WTC11 (cell line): Measurements from ENCODE around the gene BICRA. TPM values are rescaled to one million over a fixed set of nuclear protein-coding genes. Genes with fewer than 3 reads are reported as not detected.

Experiments
- ATAC-seq: fragments of 200-7000 bp; cut with Tn5 transposase; 2 replicates; pipeline ENCODE4 v1.10.0; 2021; ENCODE audit warnings: mild to moderate bottlenecking, moderate library complexity
- CTCF ChIA-PET: fragments of 300-600 bp; sonication (Branson Sonifier 250); formaldehyde crosslinking; loops from one replicate; lab custom pipeline; 2021; ENCODE audit warnings: antibody characterized with exemption; lab: Charles Lee
- POLR2A ChIA-PET: fragments of 350-600 bp; sonication (Branson Sonifier 250); formaldehyde crosslinking; loops from one replicate; lab custom pipeline; 2021; ENCODE audit warnings: antibody characterized with exemption; lab: Charles Lee
- DNase-seq: peaks from one replicate; pipeline ENCODE4 v3.0.0; 2021; ENCODE audit warnings: low spot score
- H3K27ac Mint-ChIP-seq: 2 replicates; pipeline ENCODE4 v1.8.0; 2021; ENCODE audit warnings: mixed read lengths
- H3K27me3 Mint-ChIP-seq: 2 replicates; pipeline ENCODE4 v1.8.0; 2021; ENCODE audit warnings: low read depth, mild to moderate bottlenecking, moderate library complexity, mixed read lengths
- H3K36me3 Mint-ChIP-seq: 2 replicates; pipeline ENCODE4 v1.8.0; 2021; ENCODE audit warnings: mixed read lengths
- H3K4me1 Mint-ChIP-seq: 2 replicates; pipeline ENCODE4 v1.8.0; 2022; ENCODE audit warnings: mixed read lengths
- H3K4me3 Mint-ChIP-seq: 2 replicates; pipeline ENCODE4 v1.8.0; 2021; ENCODE audit warnings: mild to moderate bottlenecking, moderate library complexity, mixed read lengths
- H3K9me3 Mint-ChIP-seq: 2 replicates; pipeline ENCODE4 v1.8.0; 2021; ENCODE audit warnings: mixed read lengths
- CBFB ChIP-seq: sonication (generic); formaldehyde crosslinking; IDR thresholded peaks from 2 replicates; pipeline ENCODE4 v1.8.1; 2022; ENCODE audit warnings: mild to moderate bottlenecking, low read depth, missing genetic modification reagents
- CREB1 ChIP-seq: sonication (generic); formaldehyde crosslinking; IDR thresholded peaks from 2 replicates; pipeline ENCODE4 v1.8.0; 2023; ENCODE audit warnings: mild to moderate bottlenecking, missing genetic modification reagents
- CREM ChIP-seq: sonication (generic); formaldehyde crosslinking; IDR thresholded peaks from 2 replicates; pipeline ENCODE4 v1.8.1; 2022; ENCODE audit warnings: mild to moderate bottlenecking, missing genetic modification reagents, moderate library complexity
- ELF4 ChIP-seq: sonication (generic); formaldehyde crosslinking; IDR thresholded peaks from 2 replicates; pipeline ENCODE4 v1.8.1; 2022; ENCODE audit warnings: low read depth, mild to moderate bottlenecking, moderate library complexity, missing genetic modification reagents
- ETV6 ChIP-seq: sonication (generic); formaldehyde crosslinking; IDR thresholded peaks from 2 replicates; pipeline ENCODE4 v1.8.1; 2022; ENCODE audit warnings: mild to moderate bottlenecking, missing genetic modification reagents
- GRHL2 ChIP-seq: fragments of 250-450 bp; sonication (Bioruptor Pico); IDR thresholded peaks from 2 replicates; pipeline ENCODE4 v1.8.0; 2022; ENCODE audit warnings: mild to moderate bottlenecking, moderate library complexity; ENCODE audit not compliant: insufficient replicate concordance, severe bottlenecking
- HMGA2 ChIP-seq: fragments of 250-450 bp; sonication (Bioruptor Pico); IDR thresholded peaks from 2 replicates; pipeline ENCODE4 v1.4.0; 2021; ENCODE audit warnings: mild to moderate bottlenecking, moderate library complexity
- NFATC4 ChIP-seq: fragments of 250-450 bp; sonication (Bioruptor Pico); IDR thresholded peaks from 2 replicates; pipeline ENCODE4 v1.9.0; 2021; ENCODE audit warnings: mild to moderate bottlenecking
- NFE2L1 ChIP-seq: sonication (generic); formaldehyde crosslinking; IDR thresholded peaks from 2 replicates; pipeline ENCODE4 v1.8.1; 2023; ENCODE audit warnings: missing genetic modification reagents
- NR3C1 ChIP-seq: sonication (generic); formaldehyde crosslinking; conservative IDR thresholded peaks from 2 replicates; pipeline ENCODE4 v1.8.1; 2023; ENCODE audit warnings: low read depth, mild to moderate bottlenecking, missing genetic modification reagents
- OVOL2 ChIP-seq: fragments of 250-450 bp; sonication (Bioruptor Pico); IDR thresholded peaks from 2 replicates; pipeline ENCODE4 v1.9.0; 2021; ENCODE audit warnings: mild to moderate bottlenecking, borderline replicate concordance
- SP1 ChIP-seq: sonication (generic); formaldehyde crosslinking; conservative IDR thresholded peaks from 2 replicates; pipeline ENCODE4 v1.8.1; 2022; ENCODE audit warnings: missing genetic modification reagents
- ZNF219 ChIP-seq: sonication (generic); formaldehyde crosslinking; IDR thresholded peaks from 2 replicates; pipeline ENCODE4 v1.8.0; 2023; ENCODE audit warnings: missing genetic modification reagents, mild to moderate bottlenecking, borderline replicate concordance
- ZNF396 ChIP-seq: fragments of 250-450 bp; sonication (Bioruptor Pico); IDR thresholded peaks from 2 replicates; pipeline ENCODE4 v1.8.0; 2021; ENCODE audit warnings: mild to moderate bottlenecking, moderate library complexity, borderline replicate concordance
- ZNF416 ChIP-seq: fragments of 250-450 bp; sonication (Bioruptor Pico); IDR thresholded peaks from 2 replicates; pipeline ENCODE4 v1.9.0; 2021; ENCODE audit warnings: mild to moderate bottlenecking, inconsistent platforms
- ZNF671 ChIP-seq: fragments of 250-450 bp; sonication (Bioruptor Pico); IDR thresholded peaks from 2 replicates; pipeline ENCODE4 v1.8.0; 2021; ENCODE audit warnings: mild to moderate bottlenecking
- total RNA-seq: library from RNA; stranded (reverse); gene quantifications from 3 replicates; pipeline ENCODE4 v1.2.3, GENCODE V29; 2021
- TF ChIP-seq, protein P1 (sequence below): sonication (generic); formaldehyde crosslinking; IDR thresholded peaks from 2 replicates; pipeline ENCODE4 v1.8.1; 2022; ENCODE audit warnings: missing genetic modification reagents, borderline replicate concordance
- TF ChIP-seq, protein P2 (sequence below): sonication (generic); formaldehyde crosslinking; IDR thresholded peaks from 2 replicates; pipeline ENCODE4 v1.8.1; 2022; ENCODE audit warnings: low read depth, missing genetic modification reagents, borderline replicate concordance
- TF ChIP-seq, protein P3 (sequence below): sonication (generic); formaldehyde crosslinking; IDR thresholded peaks from 2 replicates; pipeline ENCODE4 v1.8.1; 2023; ENCODE audit warnings: mild to moderate bottlenecking, missing genetic modification reagents, borderline replicate concordance
- TF ChIP-seq, protein P4 (sequence below): sonication (generic); formaldehyde crosslinking; IDR thresholded peaks from 2 replicates; pipeline ENCODE4 v1.8.0; 2023; ENCODE audit warnings: missing genetic modification reagents
- TF ChIP-seq, protein P5 (sequence below): sonication (generic); formaldehyde crosslinking; IDR thresholded peaks from 2 replicates; pipeline ENCODE4 v1.8.1; 2023; ENCODE audit warnings: mild to moderate bottlenecking, missing genetic modification reagents, moderate library complexity

BICRA gene
- total RNA-seq, 1 experiment from 2014 or later, result 30.3 TPM

DNA sequence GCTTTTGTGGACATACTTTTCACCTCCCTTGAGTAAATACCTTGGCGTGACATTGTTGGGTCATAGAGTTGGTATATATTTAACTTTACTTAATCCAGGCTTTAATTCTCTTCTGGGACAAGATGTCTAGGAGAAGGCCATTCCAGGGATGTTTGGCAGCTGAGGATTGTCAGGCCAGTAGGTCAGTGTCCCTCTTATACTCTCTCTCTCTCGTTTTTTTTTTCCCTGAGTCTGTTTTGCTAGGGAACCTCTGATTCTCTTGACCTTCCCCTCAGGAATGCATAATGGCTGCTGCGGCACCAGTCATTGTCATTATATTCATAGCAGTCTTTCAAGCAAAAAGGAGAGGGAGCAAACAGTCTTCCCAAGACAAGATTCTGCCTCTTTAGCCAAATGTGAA, 48.8 kb downstream of the BICRA start:
- TF ChIP-seq ELF4 (CRISPR knock-in tag), result no peak
- no peak for TF ChIP-seq OVOL2 (CRISPR knock-in tag)
- TF ChIP-seq, protein P1, sequence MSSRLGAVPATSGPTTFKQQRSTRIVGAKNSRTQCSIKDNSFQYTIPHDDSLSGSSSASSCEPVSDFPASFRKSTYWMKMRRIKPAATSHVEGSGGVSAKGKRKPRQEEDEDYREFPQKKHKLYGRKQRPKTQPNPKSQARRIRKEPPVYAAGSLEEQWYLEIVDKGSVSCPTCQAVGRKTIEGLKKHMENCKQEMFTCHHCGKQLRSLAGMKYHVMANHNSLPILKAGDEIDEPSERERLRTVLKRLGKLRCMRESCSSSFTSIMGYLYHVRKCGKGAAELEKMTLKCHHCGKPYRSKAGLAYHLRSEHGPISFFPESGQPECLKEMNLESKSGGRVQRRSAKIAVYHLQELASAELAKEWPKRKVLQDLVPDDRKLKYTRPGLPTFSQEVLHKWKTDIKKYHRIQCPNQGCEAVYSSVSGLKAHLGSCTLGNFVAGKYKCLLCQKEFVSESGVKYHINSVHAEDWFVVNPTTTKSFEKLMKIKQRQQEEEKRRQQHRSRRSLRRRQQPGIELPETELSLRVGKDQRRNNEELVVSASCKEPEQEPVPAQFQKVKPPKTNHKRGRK (CRISPR knock-in tag), result no peak
- TF ChIP-seq CREB1, result no peak
- no peak for TF ChIP-seq CREM
- TF ChIP-seq ZNF219 (CRISPR knock-in tag), result no peak
- no peak for TF ChIP-seq ZNF396 (CRISPR knock-in tag)
- no peak for TF ChIP-seq ZNF416 (CRISPR knock-in tag)
- no peak for TF ChIP-seq HMGA2 (CRISPR knock-in tag)
- TF ChIP-seq, protein P2, sequence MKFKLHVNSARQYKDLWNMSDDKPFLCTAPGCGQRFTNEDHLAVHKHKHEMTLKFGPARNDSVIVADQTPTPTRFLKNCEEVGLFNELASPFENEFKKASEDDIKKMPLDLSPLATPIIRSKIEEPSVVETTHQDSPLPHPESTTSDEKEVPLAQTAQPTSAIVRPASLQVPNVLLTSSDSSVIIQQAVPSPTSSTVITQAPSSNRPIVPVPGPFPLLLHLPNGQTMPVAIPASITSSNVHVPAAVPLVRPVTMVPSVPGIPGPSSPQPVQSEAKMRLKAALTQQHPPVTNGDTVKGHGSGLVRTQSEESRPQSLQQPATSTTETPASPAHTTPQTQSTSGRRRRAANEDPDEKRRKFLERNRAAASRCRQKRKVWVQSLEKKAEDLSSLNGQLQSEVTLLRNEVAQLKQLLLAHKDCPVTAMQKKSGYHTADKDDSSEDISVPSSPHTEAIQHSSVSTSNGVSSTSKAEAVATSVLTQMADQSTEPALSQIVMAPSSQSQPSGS (CRISPR knock-in tag), result no peak
- TF ChIP-seq, protein P3, sequence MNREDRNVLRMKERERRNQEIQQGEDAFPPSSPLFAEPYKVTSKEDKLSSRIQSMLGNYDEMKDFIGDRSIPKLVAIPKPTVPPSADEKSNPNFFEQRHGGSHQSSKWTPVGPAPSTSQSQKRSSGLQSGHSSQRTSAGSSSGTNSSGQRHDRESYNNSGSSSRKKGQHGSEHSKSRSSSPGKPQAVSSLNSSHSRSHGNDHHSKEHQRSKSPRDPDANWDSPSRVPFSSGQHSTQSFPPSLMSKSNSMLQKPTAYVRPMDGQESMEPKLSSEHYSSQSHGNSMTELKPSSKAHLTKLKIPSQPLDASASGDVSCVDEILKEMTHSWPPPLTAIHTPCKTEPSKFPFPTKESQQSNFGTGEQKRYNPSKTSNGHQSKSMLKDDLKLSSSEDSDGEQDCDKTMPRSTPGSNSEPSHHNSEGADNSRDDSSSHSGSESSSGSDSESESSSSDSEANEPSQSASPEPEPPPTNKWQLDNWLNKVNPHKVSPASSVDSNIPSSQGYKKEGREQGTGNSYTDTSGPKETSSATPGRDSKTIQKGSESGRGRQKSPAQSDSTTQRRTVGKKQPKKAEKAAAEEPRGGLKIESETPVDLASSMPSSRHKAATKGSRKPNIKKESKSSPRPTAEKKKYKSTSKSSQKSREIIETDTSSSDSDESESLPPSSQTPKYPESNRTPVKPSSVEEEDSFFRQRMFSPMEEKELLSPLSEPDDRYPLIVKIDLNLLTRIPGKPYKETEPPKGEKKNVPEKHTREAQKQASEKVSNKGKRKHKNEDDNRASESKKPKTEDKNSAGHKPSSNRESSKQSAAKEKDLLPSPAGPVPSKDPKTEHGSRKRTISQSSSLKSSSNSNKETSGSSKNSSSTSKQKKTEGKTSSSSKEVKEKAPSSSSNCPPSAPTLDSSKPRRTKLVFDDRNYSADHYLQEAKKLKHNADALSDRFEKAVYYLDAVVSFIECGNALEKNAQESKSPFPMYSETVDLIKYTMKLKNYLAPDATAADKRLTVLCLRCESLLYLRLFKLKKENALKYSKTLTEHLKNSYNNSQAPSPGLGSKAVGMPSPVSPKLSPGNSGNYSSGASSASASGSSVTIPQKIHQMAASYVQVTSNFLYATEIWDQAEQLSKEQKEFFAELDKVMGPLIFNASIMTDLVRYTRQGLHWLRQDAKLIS (CRISPR knock-in tag), result no peak
- no peak for TF ChIP-seq ZNF671
- TF ChIP-seq ETV6 (CRISPR knock-in tag), result no peak
- no peak for TF ChIP-seq GRHL2 (CRISPR knock-in tag)
- TF ChIP-seq, protein P4, sequence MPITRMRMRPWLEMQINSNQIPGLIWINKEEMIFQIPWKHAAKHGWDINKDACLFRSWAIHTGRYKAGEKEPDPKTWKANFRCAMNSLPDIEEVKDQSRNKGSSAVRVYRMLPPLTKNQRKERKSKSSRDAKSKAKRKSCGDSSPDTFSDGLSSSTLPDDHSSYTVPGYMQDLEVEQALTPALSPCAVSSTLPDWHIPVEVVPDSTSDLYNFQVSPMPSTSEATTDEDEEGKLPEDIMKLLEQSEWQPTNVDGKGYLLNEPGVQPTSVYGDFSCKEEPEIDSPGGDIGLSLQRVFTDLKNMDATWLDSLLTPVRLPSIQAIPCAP (CRISPR knock-in tag), result no peak
- DNase-seq (no peak), ATAC-seq (no peak)
- Mint-ChIP-seq H3K9me3 (no peaks in the 10 kb centered on the region), H3K4me3 (no peak overlapping the region), H3K27me3 (no peaks in the 10 kb centered on the region), H3K4me1 (peaks cover 6% of the 10 kb centered on the region), H3K27ac (peak overlapping the region; percentile 88), H3K36me3 (peaks cover 7% of the 10 kb centered on the region; the same call in 1 of the 2 replicates)
- CTCF ChIA-PET, result interaction anchor here (0.6 to 1.5 kb wide), 3 partner anchors 40 to 162 kb away, joined by 3 to 4 read pairs (median 4); no protein-coding TSS in a partner anchor
- POLR2A ChIA-PET, result interaction anchor here (0.6 kb wide), 1 partner anchor 39 kb away, joined by 3 read pairs; no protein-coding TSS in a partner anchor

DNA sequence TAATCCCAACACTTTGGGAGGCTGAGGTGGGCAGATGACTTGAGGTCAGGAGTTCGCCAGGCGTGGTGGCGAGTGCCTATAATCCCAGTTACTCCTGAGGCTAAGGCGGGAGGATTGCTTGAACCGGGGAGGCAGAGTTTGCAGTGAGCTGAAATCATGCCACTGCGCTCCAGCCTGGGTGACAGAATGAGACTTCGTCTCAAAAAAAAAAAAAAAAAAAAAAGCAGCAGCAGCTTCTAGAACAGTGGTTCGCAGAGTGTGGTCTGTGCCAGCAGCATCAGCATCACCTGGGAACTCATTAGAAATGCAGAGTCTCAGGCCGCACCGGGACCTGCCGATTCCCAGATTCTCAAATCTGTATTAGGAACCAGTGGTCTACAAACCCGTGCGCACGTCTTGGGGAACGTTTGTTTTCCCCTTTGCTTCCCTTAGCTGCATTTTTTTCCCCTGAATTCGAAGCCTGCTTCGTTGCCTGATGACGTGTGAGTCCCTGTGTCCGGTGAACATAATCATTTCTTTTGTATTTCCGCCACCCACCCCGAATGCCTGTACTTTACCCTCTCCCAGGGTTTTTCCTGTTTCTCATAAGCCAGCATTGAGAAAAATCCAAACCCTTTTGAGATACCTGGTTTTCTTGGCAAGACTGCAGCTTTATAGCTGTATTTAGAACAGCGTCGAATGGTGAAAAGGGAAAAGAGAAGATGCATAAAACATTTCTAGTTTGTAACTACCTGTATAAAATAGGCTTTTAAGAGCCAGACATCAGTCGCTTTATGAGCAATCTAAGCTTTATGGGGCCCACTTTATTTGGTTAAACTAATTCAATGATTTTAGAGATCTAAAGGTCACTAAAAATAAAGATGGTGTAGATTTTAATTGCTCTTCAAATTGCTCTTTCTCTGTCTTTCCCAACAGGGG, 49.8 kb downstream of the BICRA start:
- CTCF ChIA-PET, result interaction anchor here (0.6 to 1.6 kb wide), 4 partner anchors 39 to 163 kb away, joined by 3 to 5 read pairs (median 4); partner anchors contain the start of gene EHD2
- POLR2A ChIA-PET, result interaction anchor here (0.6 to 1.2 kb wide), 2 partner anchors 8 to 10 kb away, joined by 5 to 6 read pairs; no protein-coding TSS in a partner anchor

More for the DNA sequence above, 49.8 kb downstream of the BICRA start:
- Mint-ChIP-seq H3K9me3 (no peaks in the 10 kb centered on the region), H3K27ac (0 out of 2 replicates have a peak overlapping the region, but pooled peaks have one; percentile 4), H3K36me3 (peaks cover 7% of the 10 kb centered on the region; the same call in 1 of the 2 replicates), H3K4me1 (peaks cover 6% of the 10 kb centered on the region), H3K4me3 (no peak overlapping the region), H3K27me3 (no peaks in the 10 kb centered on the region)
- ATAC-seq (no peak), DNase-seq (no peak)
- TF ChIP-seq CREB1 (no peak), CBFB (CRISPR knock-in tag) (no peak), NFATC4 (no peak), NR3C1 (CRISPR knock-in tag) (no peak), NFE2L1 (CRISPR knock-in tag) (no peak), SP1 (no peak)
- TF ChIP-seq, protein P5, sequence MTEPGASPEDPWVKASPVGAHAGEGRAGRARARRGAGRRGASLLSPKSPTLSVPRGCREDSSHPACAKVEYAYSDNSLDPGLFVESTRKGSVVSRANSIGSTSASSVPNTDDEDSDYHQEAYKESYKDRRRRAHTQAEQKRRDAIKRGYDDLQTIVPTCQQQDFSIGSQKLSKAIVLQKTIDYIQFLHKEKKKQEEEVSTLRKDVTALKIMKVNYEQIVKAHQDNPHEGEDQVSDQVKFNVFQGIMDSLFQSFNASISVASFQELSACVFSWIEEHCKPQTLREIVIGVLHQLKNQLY, result no peak
